Dedifferentiated amniotic fluid mesenchymal stem cell (primary cell): ENCODE measurements around the gene CFP.

Experiments used
- DNase-seq: peaks from one replicate; pipeline ENCODE4 v3.0.0-alpha.2; 2016; ENCODE audit errors: extremely low spot score

CFP gene

DNA sequence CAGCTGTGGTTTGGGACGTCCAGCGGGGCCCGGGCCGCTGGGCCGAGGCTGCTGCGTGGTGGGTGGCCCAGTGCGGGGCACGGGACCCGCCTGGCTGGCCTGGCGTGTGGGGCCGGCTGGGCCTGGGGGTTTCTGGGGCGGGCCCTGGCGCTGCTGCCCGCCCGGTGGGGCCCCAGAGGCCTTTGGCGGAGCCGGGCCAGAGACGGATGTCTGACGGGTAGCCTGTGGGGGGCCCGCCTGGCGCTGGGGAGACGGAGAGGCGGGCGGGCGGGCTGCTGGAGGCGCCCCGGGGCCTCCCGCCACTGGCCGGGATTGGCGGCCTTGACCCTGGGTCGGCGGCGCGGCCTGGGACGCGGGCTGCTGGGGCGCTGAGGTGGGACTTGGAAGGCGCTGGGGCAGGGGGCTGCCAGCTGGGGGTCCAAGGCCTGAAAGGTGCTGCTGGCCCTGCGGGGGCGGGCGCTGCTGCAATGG is 55.6 kb downstream of the CFP start:
- no peak for DNase-seq

DNA sequence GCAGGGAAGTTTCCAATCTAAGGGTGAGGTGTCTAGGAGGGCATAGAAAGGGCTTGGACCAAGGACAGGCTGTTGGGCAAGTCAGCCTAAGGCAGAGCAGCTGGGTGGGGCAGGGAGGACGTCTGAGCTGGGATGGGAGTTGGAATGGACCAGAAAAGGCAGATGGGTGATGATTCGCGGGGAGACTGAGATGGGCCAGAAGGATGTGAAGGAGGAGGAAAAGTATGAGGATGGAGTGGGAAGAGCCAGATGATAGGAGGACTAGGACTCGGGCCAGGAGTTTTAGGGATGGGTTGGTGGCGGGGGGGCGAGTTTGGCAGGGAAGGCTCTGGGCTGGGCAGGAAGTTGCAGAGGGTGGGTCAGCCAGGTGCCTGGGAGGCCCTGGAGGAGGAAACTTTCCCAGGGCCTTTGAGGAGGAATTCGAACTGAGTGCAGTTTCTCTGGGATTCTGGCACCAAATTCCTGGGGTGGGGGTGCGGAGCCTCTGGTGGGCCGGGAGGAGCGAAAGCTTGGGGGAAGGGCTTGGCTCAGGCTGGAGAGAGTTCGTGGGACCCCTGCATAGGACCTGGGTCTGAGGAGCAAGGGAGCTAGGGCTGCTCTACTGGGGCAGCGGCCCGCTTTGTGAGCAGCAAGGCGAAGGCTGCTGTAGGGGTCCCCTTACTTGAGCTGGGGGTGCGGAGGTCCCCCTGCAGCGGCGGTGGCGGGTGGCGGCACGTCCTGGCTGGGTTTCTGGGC is 56.2 kb downstream of the CFP start:
- no peak for DNase-seq
